SK-MEL-5 (cell line): ENCODE results near the gene SLIT3. TPM values are rescaled to one million over a fixed set of nuclear protein-coding genes. Genes with fewer than 3 reads are reported as not detected.
"Not testable (repeated sequence)": the region's sequence is repeated elsewhere in the genome, so short reads cannot be mapped to it uniquely, and the experiment has no call there.

Source experiments
- DNase-seq: peaks from one replicate; pipeline ENCODE4 v3.0.0-alpha.2; 2016; ENCODE audit warnings: low read depth, low spot score
- in situ Hi-C: cut with HindIII; loops from 2 replicates; pipeline ENCODE4 v1.10.0; 2016; ENCODE audit warnings: low sequenced_read_pairs, high pct_unique_total_duplicates, low pct_unique_long_range_greater_than_20kb
- total RNA-seq: library from RNA; depleted of rRNA; stranded (reverse); fragments of >200 nt; shearing (Covaris generic); gene quantifications from 2 replicates; pipeline ENCODE4 v1.2.3, GENCODE V29; 2014

SLIT3 gene
- total RNA-seq, 1 experiment from 2014 or later, result 0.63 TPM

- in situ Hi-C loops, result no loop called here
- no peak for DNase-seq
These were observed 185.3 kb downstream of the SLIT3 start for GRCh38 chr5:169115461-169116124.

GRCh38 chr5:169114466-169115065, 186.4 kb downstream of the SLIT3 start:
- no peak for DNase-seq
- in situ Hi-C loops, result no loop called here

GRCh38 chr5:169112016-169112415, 188.9 kb downstream of the SLIT3 start:
- in situ Hi-C loops, result no loop called here
- peak; percentile 52 for DNase-seq

GRCh38 chr5:169106911-169107706, 193.8 kb downstream of the SLIT3 start:
- in situ Hi-C loops, result no loop called here
- DNase-seq, result no peak

GRCh38 chr5:169105582-169105981, 195.4 kb downstream of the SLIT3 start:
- in situ Hi-C loops, DNase-seq: not testable (repeated sequence)

GRCh38 chr5:169104937-169105494, 195.9 kb downstream of the SLIT3 start:
- in situ Hi-C loops, result no loop called here
- DNase-seq, result no peak

- no peak for DNase-seq
- in situ Hi-C loops, result no loop called here
These were observed 197.3 kb downstream of the SLIT3 start for GRCh38 chr5:169103586-169104181.

- DNase-seq, result no peak
- in situ Hi-C loops, result no loop called here
These were observed 199.0 kb downstream of the SLIT3 start for GRCh38 chr5:169101966-169102365.

- in situ Hi-C loops, result no loop called here
- no peak for DNase-seq
These were observed 200.2 kb downstream of the SLIT3 start for GRCh38 chr5:169100735-169101075.

- no peak for DNase-seq
- in situ Hi-C loops, result no loop called here
These were observed 200.9 kb downstream of the SLIT3 start for GRCh38 chr5:169099801-169100734.

- peak; percentile 78 for DNase-seq
- in situ Hi-C loops, result no loop called here
These were observed 202.4 kb downstream of the SLIT3 start for GRCh38 chr5:169098331-169099121.

- no peak for DNase-seq
- in situ Hi-C loops, result no loop called here
These were observed 203.3 kb downstream of the SLIT3 start for GRCh38 chr5:169097374-169098326.

- no peak for DNase-seq
- in situ Hi-C loops, result no loop called here
These were observed 205.0 kb downstream of the SLIT3 start for GRCh38 chr5:169095976-169096375.

GRCh38 chr5:169095410-169095960, 205.5 kb downstream of the SLIT3 start:
- no peak for DNase-seq

More at GRCh38 chr5:169095410-169095960, 205.5 kb downstream of the SLIT3 start:
- in situ Hi-C loops, result no loop called here
